Fibroblast of lung (primary cell): ENCODE measurements around the gene TMEM179.

ENCODE experiments used
- CTCF ChIP-seq, 2 donors: IDR thresholded peaks in 1 of 2; conservative IDR thresholded peaks in 1 of 2; 1 replicate in 1 of 2; 2 replicates in 1 of 2; pipeline ENCODE4 v1.5.1; 2011 to 2012; ENCODE audit warnings: low read length in 2 of 2, control low read depth in 1 of 2, inconsistent platforms in 1 of 2, low read depth in 1 of 2, mild to moderate bottlenecking in 1 of 2
- EZH2 ChIP-seq: IDR thresholded peaks from 2 replicates; pipeline ENCODE4 v1.5.1; 2012; ENCODE audit warnings: low read length, control low read depth, mild to moderate bottlenecking; ENCODE audit errors: missing control alignments

- TF ChIP-seq CTCF (conservative IDR thresholded peaks at IDR 0.05 in 1 of 2, IDR thresholded peaks at IDR 0.05 in 1 of 2; ENCODE audit: low read depth in 1 of 2, low read length in 2 of 2) (no peak), EZH2 (no peak)
Measured at GRCh38 chr14:104567141-104567956, 37.2 kb downstream of the TMEM179 start.
